Naive B cell (primary cell): ENCODE results near the gene MYH9. TPM values are rescaled to one million over a fixed set of nuclear protein-coding genes. Genes with fewer than 3 reads are reported as not detected.
A peak's percentile ranks its signal among the peaks of the same experiment; 100 is the strongest.
"Not testable (repeated sequence)": the region's sequence is repeated elsewhere in the genome, so short reads cannot be mapped to it uniquely, and the experiment has no call there.

Experiments used
- ATAC-seq, 2 donors: fragments of 150-1000 bp; cut with Tn5 transposase; 2 replicates each; pipeline ENCODE4 v1.10.0; 2021; ENCODE audit warnings: low read depth in 2 of 2, mild to moderate bottlenecking in 2 of 2, moderate library complexity in 2 of 2
- DNase-seq: peaks from one replicate; pipeline ENCODE4 v3.0.0; 2022
- H3K27ac Mint-ChIP-seq, 6 donors: one replicate each; pipeline ENCODE4 v1.8.0; 2020 to 2022; ENCODE audit warnings: mild to moderate bottlenecking in 6 of 6, mixed read lengths in 6 of 6, moderate library complexity in 5 of 6, inconsistent platforms in 2 of 6
- H3K27me3 Mint-ChIP-seq, 3 donors: one replicate each; pipeline ENCODE4 v1.8.0; 2021 to 2022; ENCODE audit warnings: mixed read lengths in 3 of 3, mild to moderate bottlenecking in 1 of 3
- H3K36me3 Mint-ChIP-seq, 2 donors: one replicate each; pipeline ENCODE4 v1.8.0; 2020 to 2022; ENCODE audit warnings: mixed read lengths in 2 of 2, inconsistent platforms in 1 of 2, mild to moderate bottlenecking in 1 of 2
- H3K4me1 Mint-ChIP-seq, 3 donors: one replicate each; pipeline ENCODE4 v1.8.0; 2020 to 2022; ENCODE audit warnings: mixed read lengths in 3 of 3, inconsistent platforms in 1 of 3, mild to moderate bottlenecking in 1 of 3, moderate library complexity in 1 of 3
- H3K4me3 Mint-ChIP-seq, 8 donors: one replicate each; pipeline ENCODE4 v1.8.0; 2020 to 2022; ENCODE audit warnings: mild to moderate bottlenecking in 8 of 8, mixed read lengths in 8 of 8, moderate library complexity in 8 of 8, inconsistent platforms in 2 of 8
- H3K9me3 Mint-ChIP-seq, 7 donors: one replicate each; pipeline ENCODE4 v1.8.0; 2020 to 2022; ENCODE audit warnings: mixed read lengths in 7 of 7, mild to moderate bottlenecking in 5 of 7, inconsistent platforms in 2 of 7, moderate library complexity in 1 of 7
- polyA plus RNA-seq, 6 donors: library from polyadenylated mRNA; unstranded; fragments of 300-500 nt; fragmentation: Illumina TruSeq; gene quantifications; one replicate each; pipeline ENCODE4 v1.2.3, GENCODE V29; 2021; ENCODE audit warnings: low read depth in 6 of 6

The MYH9 gene
- polyA plus RNA-seq, 6 donors from 2014 or later, result 17.3 to 255 (median 64.5) TPM

DNA sequence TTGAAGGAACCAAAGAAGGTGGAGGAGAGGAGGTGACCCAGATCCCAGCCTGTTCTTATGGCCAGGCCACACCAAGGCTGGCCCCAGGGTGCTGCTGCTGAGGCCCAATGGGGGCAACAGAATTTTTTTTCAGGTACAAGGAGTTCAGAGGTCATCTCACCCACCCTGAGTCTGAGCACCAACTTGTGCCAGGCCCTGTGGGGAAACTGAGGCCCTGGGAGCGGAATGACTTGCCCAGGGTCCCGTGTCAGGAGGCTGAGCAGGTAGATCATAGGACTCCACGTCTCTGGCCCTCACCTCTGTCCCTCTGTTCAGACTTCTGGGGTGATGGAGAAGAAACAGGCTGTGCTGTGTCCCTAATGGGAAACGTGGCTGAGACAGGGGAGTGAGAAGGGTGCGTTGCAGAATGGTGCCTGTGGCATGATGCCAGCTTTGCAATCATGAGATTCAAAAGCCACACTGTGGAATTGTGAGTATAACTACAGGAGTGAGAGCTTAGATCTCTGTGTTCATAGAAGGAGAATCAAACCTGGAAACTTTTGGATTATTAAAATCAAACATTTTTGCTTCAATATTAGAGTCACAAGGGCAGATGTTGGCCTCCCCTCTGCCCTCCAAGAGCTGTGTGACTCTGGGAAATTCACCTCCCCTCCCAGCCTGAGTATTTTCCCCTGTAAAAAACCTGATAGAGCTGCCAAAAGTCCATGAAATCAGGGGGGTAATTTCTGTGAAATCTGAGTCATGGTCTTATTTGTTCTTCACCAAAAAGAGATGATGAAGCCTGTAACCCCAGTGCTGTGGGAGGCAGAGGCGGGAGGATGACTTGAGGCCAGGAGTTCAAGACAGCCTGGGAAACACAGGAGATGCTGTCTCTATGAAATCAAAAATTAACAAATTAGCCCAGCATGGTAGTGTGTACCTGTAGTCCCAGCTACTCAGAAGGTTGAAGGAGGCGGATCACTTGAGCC, 134.0 kb downstream of the MYH9 start:
- DNase-seq, result no peak
- Mint-ChIP-seq H3K4me3 (peak overlapping the region; percentile 80 to 98 (median 94)), H3K9me3 (peaks cover 0 to 5% (median 0%) of the 10 kb centered on the region in 7 donors), H3K27me3 (no peaks in the 10 kb centered on the region), H3K27ac (peak overlapping the region; percentile 88 to 97 (median 93)), H3K36me3 (peaks cover 0 to 9% of the 10 kb centered on the region in 2 donors), H3K4me1 (peaks cover 24 to 43% (median 27%) of the 10 kb centered on the region in 3 donors)
- ATAC-seq, result no peak

DNA sequence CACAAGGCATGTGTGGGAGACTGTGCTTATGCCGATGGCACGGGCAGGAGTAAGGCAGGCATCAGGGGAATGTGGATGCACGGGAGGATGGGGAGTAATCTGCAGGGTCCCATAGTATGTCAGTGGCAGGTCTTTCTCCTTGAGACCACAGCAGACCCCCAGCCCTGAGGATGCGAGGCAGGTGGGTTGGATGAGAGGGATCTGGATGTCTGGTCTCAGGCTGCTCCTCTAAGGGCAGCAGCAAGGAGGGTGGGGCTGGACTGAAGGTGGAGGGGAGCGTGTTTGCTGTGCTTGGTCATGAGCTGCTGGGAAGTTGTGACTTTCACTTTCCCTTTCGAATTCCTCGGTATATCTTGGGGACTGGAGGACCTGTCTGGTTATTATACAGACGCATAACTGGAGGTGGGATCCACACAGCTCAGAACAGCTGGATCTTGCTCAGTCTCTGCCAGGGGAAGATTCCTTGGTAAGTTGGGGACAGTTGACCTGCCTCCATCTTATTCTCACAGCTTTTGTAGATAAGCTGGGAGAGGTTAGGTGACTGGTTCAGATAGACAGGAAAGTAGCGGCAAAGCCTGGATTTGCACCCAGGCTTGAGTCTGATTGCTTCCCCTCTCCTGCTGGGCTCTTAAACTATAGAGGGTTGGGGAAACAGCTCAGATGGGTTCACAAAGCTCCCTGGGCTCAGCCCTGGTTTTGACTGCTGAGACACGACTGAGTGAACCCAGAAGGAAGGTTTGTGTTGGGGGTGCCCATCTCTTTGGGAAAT, 134.8 kb downstream of the MYH9 start, which contains the start of gene APOL1:
Gene APOL1, plus strand, starts transcription at position 380 of the 769 bp plus-strand sequence. CDS start 1,823 bp downstream, outside the sequence.
- ATAC-seq, result peak; percentile 95 to 96
- peak within 1 kb of the TSS; percentile 88 to 97 (median 93) for H3K27ac Mint-ChIP-seq

DNA sequence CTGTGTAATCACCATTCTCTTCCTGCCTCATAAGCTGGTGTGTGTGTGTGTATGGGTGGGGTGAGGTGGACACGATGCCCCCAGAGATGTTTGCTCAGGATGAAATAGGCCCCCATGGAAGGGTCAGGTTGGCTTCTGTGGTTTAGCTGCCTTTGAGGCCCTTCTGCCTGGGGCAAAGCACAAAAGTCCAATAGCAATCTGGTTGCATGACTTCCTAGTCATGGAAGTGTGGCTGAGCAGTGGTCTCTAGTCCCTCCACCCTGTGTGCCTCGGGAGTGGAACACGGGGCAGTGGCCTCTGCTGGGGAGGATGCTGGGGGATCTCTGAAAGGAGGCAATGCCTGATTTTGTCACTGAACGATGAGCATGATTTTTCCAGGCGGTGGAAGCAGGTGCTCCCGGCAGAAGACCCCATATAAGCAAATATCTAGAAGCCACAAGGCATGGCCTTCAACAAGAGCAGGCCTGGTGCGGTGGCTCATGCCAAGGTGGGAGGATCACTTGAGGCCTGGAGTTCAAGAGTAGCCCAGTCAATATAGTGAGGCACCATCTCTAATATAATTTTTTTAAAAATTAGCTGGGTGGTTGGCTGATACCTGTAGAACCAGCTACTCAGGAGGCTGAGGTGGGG, 135.7 kb downstream of the MYH9 start:
- peak overlapping the region in 7 of 8 donors; percentile 39 to 98 (median 86) for H3K4me3 Mint-ChIP-seq

More for the DNA sequence above, 134.8 kb downstream of the MYH9 start, which contains the start of gene APOL1:
- Mint-ChIP-seq H3K4me3 (peak within 1 kb of the TSS; percentile 80 to 98 (median 94)), H3K36me3 (peaks cover 0 to 2% of the 10 kb centered on the region in 2 donors), H3K9me3 (peaks cover 0 to 5% (median 0%) of the 10 kb centered on the region in 7 donors), H3K4me1 (peaks cover 18 to 35% (median 20%) of the 10 kb centered on the region in 3 donors), H3K27me3 (no peaks in the 10 kb centered on the region)
- peak; percentile 40 for DNase-seq

DNA sequence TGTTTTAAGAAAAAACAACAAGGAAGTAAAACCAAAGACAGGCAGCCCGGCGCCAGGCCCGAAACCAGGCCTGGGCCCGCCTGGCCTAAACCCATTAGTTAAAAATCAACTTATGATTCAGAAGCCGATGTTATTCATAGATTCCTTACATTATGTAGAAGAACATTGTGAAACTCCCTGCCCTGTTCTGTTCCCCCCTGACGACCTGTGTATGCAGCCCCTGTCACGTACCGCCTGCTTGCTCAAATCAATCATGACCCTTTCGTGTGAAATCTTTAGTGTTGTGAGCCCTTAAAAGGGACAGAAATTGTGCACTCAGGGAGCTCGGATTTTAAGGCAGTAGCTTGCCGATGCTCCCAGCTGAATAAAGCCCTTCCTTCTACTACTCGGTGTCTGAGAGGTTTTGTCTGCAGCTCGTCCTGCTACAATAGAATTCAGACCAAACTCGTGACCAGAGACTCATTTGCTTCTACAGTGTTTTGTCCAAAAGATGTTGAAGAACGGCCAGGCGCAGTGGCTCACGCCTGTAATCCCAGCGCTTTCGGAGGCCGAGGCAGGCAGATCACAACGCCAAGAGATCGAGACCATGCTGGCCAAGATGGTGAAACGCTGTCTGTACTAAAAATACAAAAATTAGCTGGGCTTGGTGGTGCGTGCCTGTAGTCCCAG, 137.3 kb downstream of the MYH9 start:
- H3K36me3 Mint-ChIP-seq, result not testable (repeated sequence)
- peak overlapping the region in 2 of 6 donors; percentile 22 to 39 for H3K27ac Mint-ChIP-seq
- peak overlapping the region in 2 of 8 donors; percentile 44 to 59 for H3K4me3 Mint-ChIP-seq

More for the DNA sequence above, 135.7 kb downstream of the MYH9 start:
- Mint-ChIP-seq H3K4me1 (peaks cover 15 to 35% (median 20%) of the 10 kb centered on the region in 3 donors), H3K27ac (peak overlapping the region in 3 of 6 donors; percentile 93 to 97 (median 93))
- H3K36me3 Mint-ChIP-seq, DNase-seq, ATAC-seq, H3K9me3 Mint-ChIP-seq, H3K27me3 Mint-ChIP-seq: not testable (repeated sequence)

DNA sequence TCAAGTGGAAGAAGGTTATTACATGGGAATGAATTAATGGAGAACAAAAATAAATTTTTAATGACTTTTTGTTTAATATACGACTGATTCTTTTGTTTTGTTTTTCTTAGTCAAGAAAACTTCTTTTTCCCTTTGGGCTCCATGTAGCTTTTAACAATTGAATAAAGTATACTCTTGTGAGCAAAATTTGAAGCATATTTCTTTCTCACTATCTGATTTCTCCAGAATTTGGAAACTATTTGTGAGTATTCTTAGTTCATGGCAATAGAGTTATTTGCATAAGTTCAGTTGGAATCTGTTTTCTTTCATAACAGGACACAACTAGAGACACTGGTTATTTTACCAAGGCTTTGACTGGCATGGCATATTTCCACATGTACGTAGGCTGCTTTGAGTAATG, 138.6 kb downstream of the MYH9 start:
- Mint-ChIP-seq H3K9me3 (peaks cover 0 to 5% (median 0%) of the 10 kb centered on the region in 7 donors), H3K27ac (no peak overlapping the region), H3K4me3 (no peak overlapping the region), H3K4me1 (peaks cover 18 to 24% (median 19%) of the 10 kb centered on the region in 3 donors), H3K27me3 (peaks cover 0 to 6% (median 0%) of the 10 kb centered on the region in 3 donors), H3K36me3 (peaks cover 0 to 7% of the 10 kb centered on the region in 2 donors)
- ATAC-seq (no peak), DNase-seq (no peak)

More for the DNA sequence above, 137.3 kb downstream of the MYH9 start:
- not testable (repeated sequence) for DNase-seq, ATAC-seq, H3K9me3 Mint-ChIP-seq, H3K27me3 Mint-ChIP-seq
- peaks cover 15 to 31% (median 20%) of the 10 kb centered on the region in 3 donors for H3K4me1 Mint-ChIP-seq

GRCh38 chr22:36247955-36248354, 139.8 kb downstream of the MYH9 start:
- peaks cover 0 to 6% (median 0%) of the 10 kb centered on the region in 3 donors for H3K27me3 Mint-ChIP-seq
- H3K36me3 Mint-ChIP-seq, result peaks cover 0 to 7% of the 10 kb centered on the region in 2 donors
- H3K27ac Mint-ChIP-seq, result no peak overlapping the region
- DNase-seq, result no peak
- peaks cover 7 to 12% (median 9%) of the 10 kb centered on the region in 3 donors for H3K4me1 Mint-ChIP-seq
- peaks cover 0 to 5% (median 3%) of the 10 kb centered on the region in 7 donors for H3K9me3 Mint-ChIP-seq
- ATAC-seq, result no peak
- no peak overlapping the region for H3K4me3 Mint-ChIP-seq

- no peak for ATAC-seq
- Mint-ChIP-seq H3K4me1 (peaks cover 0 to 3% (median under 1%) of the 10 kb centered on the region in 3 donors), H3K9me3 (peaks cover 3 to 11% (median 4%) of the 10 kb centered on the region in 7 donors)
These were observed 141.0 kb downstream of the MYH9 start for GRCh38 chr22:36246718-36247117.

DNA sequence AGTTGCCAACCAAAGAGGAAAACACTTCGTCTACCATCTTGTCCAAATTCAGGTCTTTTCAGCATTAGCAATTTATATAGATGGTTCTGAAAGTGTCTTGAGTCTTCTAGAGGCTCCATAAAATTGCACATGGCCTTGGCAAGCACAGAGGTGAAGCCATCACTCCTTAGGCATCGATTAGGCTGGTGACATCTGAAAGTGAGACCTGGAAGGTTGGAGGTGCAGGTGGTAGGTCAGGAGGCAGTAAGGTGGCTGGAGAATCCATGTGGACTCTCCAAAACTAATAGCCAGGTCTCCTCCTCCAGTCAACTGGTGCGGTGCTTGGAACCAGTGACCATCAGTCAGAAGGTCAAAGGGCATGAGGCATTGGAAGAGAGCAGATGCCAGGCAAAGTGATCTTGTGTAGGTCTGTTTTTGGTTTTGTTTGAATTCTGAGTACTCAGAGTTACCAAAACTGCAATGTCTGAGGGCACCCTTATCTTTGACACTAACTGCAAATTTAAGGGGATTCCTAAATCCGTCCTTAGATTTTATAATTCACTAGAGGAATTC, 141.9 kb downstream of the MYH9 start:
- H3K36me3 Mint-ChIP-seq, result peaks cover 0 to 7% of the 10 kb centered on the region in 2 donors
- DNase-seq, result no peak
- peak overlapping the region in 1 of 6 donors; percentile 37 for H3K27ac Mint-ChIP-seq
- H3K27me3 Mint-ChIP-seq, result peaks cover 0 to 6% (median 0%) of the 10 kb centered on the region in 3 donors
- ATAC-seq, result no peak
- peaks cover 0 to 3% (median 0%) of the 10 kb centered on the region in 3 donors for H3K4me1 Mint-ChIP-seq
- H3K4me3 Mint-ChIP-seq, result no peak overlapping the region
- peaks cover 3 to 11% (median 4%) of the 10 kb centered on the region in 7 donors for H3K9me3 Mint-ChIP-seq

More at GRCh38 chr22:36246718-36247117, 141.0 kb downstream of the MYH9 start:
- no peak overlapping the region for H3K4me3 Mint-ChIP-seq
- DNase-seq, result no peak
- H3K27me3 Mint-ChIP-seq, result peaks cover 0 to 6% (median 0%) of the 10 kb centered on the region in 3 donors
- peak overlapping the region in 1 of 6 donors; percentile 59 for H3K27ac Mint-ChIP-seq
- H3K36me3 Mint-ChIP-seq, result peaks cover 0 to 7% of the 10 kb centered on the region in 2 donors

DNA sequence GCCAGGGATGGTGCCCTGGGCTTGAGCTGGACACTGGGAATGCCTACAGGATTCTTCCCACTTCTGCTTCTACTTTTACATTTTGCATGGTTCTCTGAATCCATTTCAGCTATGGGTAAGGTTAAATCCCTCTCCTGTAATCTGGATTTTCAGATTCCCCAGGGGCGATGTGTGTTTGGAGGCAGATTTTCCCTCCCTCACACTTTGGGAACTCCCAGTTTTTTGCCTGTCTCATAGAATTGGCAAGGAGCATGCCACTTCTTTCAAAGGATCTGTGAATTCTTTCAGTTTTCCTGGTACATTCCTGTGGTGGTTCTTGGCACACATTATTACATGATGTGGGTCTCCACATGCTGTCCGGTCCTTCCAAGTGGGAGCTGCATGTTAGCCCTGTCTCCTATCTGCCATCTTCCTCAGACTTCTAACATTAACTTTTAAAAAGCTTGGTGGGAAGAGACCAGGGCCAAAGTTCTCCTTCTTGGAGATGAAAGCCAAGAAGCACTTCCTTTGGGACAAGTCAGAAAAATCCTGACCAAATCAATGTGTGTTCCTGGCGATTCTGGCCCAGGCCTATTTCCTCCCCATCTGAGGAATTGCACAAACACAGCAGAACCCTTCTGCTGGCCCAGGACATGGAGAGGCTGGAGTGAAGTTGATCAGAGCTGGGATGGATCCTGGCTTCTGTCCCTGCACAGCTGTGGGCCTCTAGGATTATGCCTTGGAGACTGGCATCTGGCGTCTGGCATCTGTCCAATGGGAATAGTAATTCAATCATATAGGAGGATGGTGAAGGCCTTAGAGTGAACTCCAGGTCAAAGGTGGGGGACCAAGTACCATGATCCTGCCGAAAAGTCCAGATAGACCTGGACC, 143.0 kb downstream of the MYH9 start:
- Mint-ChIP-seq H3K27ac (peak overlapping the region in 2 of 6 donors; percentile 57 to 60), H3K9me3 (peaks cover 3 to 11% (median 4%) of the 10 kb centered on the region in 7 donors)
- ATAC-seq, result no peak

DNA sequence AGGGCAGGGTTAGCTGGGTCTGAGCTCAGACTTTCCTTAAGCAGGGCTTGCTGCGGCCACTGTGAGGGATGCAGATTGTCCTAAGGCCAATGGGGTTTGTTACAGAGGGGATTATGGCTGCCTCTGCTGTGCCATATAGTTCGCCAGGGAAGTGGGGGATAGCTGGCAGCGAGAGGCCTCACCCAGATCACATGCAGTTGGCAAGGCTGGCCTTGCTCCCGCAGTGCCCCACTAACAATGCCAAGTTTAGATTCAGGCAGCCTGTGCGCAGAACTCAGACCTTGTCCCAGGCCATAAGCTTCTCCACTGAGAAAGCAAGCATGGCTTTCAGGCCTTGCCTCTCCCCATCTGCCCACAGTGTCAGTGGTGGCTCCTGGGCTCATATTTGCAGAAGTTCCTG, 143.8 kb downstream of the MYH9 start:
- Mint-ChIP-seq H3K9me3 (peaks cover 3 to 11% (median 4%) of the 10 kb centered on the region in 7 donors), H3K4me3 (no peak overlapping the region), H3K27ac (no peak overlapping the region), H3K4me1 (peaks cover 13 to 15% (median 15%) of the 10 kb centered on the region in 3 donors), H3K27me3 (peaks cover 0 to 6% (median 0%) of the 10 kb centered on the region in 3 donors), H3K36me3 (peaks cover 0 to 7% of the 10 kb centered on the region in 2 donors)
- no peak for ATAC-seq
- no peak for DNase-seq

More for the DNA sequence above, 143.0 kb downstream of the MYH9 start:
- H3K27me3 Mint-ChIP-seq, result peaks cover 0 to 6% (median 0%) of the 10 kb centered on the region in 3 donors
- peaks cover 0 to 7% of the 10 kb centered on the region in 2 donors for H3K36me3 Mint-ChIP-seq
- peaks cover 5 to 7% (median 7%) of the 10 kb centered on the region in 3 donors for H3K4me1 Mint-ChIP-seq
- no peak for DNase-seq
- H3K4me3 Mint-ChIP-seq, result peak overlapping the region in 1 of 8 donors; percentile 47
